Calu3 (cell line): ENCODE results near the gene ALKBH1. TPM values are rescaled to one million over a fixed set of nuclear protein-coding genes. Genes with fewer than 3 reads are reported as not detected.

Source experiments
- BruUV-seq: library from RNA; stranded (reverse); fragments of 400-500 nt; replicated peaks from 2 replicates; lab custom pipeline; 2021; lab: Mats Ljungman, UMichigan
- CTCF ChIA-PET: fragments of 300-600 bp; sonication (Branson Sonifier 250); formaldehyde crosslinking; loops from one replicate; lab custom pipeline; 2022; ENCODE audit warnings: antibody characterized with exemption; lab: Charles Lee
- DNase-seq: peaks from one replicate; pipeline ENCODE4 v3.0.0; 2022
- H3K27ac Mint-ChIP-seq: one replicate; pipeline ENCODE4 v1.8.0; 2022; ENCODE audit warnings: mixed read lengths; ENCODE audit not compliant: unreplicated experiment
- H3K27me3 Mint-ChIP-seq: one replicate; pipeline ENCODE4 v1.8.0; 2022; ENCODE audit warnings: mixed read lengths; ENCODE audit not compliant: unreplicated experiment
- H3K36me3 Mint-ChIP-seq: one replicate; pipeline ENCODE4 v1.8.0; 2022; ENCODE audit warnings: mild to moderate bottlenecking, moderate library complexity, mixed read lengths; ENCODE audit not compliant: insufficient read depth, unreplicated experiment
- H3K4me1 Mint-ChIP-seq: one replicate; pipeline ENCODE4 v1.8.0; 2022; ENCODE audit warnings: mild to moderate bottlenecking, low read depth, mixed read lengths; ENCODE audit not compliant: unreplicated experiment
- H3K4me3 Mint-ChIP-seq: one replicate; pipeline ENCODE4 v1.8.0; 2022; ENCODE audit warnings: mild to moderate bottlenecking, low read depth, moderate library complexity, mixed read lengths; ENCODE audit not compliant: unreplicated experiment
- H3K9me3 Mint-ChIP-seq: one replicate; pipeline ENCODE4 v1.8.0; 2022; ENCODE audit warnings: low read depth, mixed read lengths; ENCODE audit not compliant: unreplicated experiment
- intact Hi-C: fragments of 100-400 bp; cut with micrococcal nuclease; formaldehyde crosslinking; loops from one replicate; pipeline ENCODE4 v1.10.0; 2022; ENCODE audit not compliant: unreplicated experiment
- total RNA-seq: library from RNA; stranded (reverse); gene quantifications from 2 replicates; pipeline ENCODE4 v1.2.3, GENCODE V29; 2022
- TF ChIP-seq, protein P1 (sequence below): fragments of 200-600 bp; IDR thresholded peaks from one replicate; pipeline ENCODE4 v1.8.0; 2022; ENCODE audit warnings: antibody characterized with exemption; ENCODE audit not compliant: unreplicated experiment

Gene ALKBH1
- total RNA-seq, 1 experiment from 2014 or later = 12.8 TPM

GRCh38 chr14:77691259-77691658, 16.6 kb downstream of the ALKBH1 start:
- CTCF ChIA-PET = no interaction called here
- H3K9me3 Mint-ChIP-seq = no peaks in the 10 kb centered on the region
- no peaks in the 10 kb centered on the region for H3K4me1 Mint-ChIP-seq
- H3K4me3 Mint-ChIP-seq = no peak overlapping the region
- no peaks in the 10 kb centered on the region for H3K36me3 Mint-ChIP-seq
- H3K27ac Mint-ChIP-seq = no peak overlapping the region
- no TSS peak for BruUV-seq
- intact Hi-C loops = no loop called here
- no peaks in the 10 kb centered on the region for H3K27me3 Mint-ChIP-seq
- TF ChIP-seq, protein P1, sequence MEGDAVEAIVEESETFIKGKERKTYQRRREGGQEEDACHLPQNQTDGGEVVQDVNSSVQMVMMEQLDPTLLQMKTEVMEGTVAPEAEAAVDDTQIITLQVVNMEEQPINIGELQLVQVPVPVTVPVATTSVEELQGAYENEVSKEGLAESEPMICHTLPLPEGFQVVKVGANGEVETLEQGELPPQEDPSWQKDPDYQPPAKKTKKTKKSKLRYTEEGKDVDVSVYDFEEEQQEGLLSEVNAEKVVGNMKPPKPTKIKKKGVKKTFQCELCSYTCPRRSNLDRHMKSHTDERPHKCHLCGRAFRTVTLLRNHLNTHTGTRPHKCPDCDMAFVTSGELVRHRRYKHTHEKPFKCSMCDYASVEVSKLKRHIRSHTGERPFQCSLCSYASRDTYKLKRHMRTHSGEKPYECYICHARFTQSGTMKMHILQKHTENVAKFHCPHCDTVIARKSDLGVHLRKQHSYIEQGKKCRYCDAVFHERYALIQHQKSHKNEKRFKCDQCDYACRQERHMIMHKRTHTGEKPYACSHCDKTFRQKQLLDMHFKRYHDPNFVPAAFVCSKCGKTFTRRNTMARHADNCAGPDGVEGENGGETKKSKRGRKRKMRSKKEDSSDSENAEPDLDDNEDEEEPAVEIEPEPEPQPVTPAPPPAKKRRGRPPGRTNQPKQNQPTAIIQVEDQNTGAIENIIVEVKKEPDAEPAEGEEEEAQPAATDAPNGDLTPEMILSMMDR = no peak
- DNase-seq = no peak

GRCh38 chr14:77682158-77682553, 25.7 kb downstream of the ALKBH1 start:
- no peak for DNase-seq
- BruUV-seq = no TSS peak
- CTCF ChIA-PET = interaction anchor here (0.6 to 0.7 kb wide), 3 partner anchors 36 to 107 kb away, joined by 3 to 7 read pairs (median 3); no protein-coding TSS in a partner anchor
- no peaks in the 10 kb centered on the region for H3K27me3 Mint-ChIP-seq
- H3K36me3 Mint-ChIP-seq = peaks cover 19% of the 10 kb centered on the region
- TF ChIP-seq, protein P1 = no peak
- H3K27ac Mint-ChIP-seq = peak overlapping the region; percentile 24
- no peak overlapping the region for H3K4me3 Mint-ChIP-seq
- no peaks in the 10 kb centered on the region for H3K9me3 Mint-ChIP-seq
- intact Hi-C loops = no loop called here
- peaks cover 27% of the 10 kb centered on the region for H3K4me1 Mint-ChIP-seq

DNA sequence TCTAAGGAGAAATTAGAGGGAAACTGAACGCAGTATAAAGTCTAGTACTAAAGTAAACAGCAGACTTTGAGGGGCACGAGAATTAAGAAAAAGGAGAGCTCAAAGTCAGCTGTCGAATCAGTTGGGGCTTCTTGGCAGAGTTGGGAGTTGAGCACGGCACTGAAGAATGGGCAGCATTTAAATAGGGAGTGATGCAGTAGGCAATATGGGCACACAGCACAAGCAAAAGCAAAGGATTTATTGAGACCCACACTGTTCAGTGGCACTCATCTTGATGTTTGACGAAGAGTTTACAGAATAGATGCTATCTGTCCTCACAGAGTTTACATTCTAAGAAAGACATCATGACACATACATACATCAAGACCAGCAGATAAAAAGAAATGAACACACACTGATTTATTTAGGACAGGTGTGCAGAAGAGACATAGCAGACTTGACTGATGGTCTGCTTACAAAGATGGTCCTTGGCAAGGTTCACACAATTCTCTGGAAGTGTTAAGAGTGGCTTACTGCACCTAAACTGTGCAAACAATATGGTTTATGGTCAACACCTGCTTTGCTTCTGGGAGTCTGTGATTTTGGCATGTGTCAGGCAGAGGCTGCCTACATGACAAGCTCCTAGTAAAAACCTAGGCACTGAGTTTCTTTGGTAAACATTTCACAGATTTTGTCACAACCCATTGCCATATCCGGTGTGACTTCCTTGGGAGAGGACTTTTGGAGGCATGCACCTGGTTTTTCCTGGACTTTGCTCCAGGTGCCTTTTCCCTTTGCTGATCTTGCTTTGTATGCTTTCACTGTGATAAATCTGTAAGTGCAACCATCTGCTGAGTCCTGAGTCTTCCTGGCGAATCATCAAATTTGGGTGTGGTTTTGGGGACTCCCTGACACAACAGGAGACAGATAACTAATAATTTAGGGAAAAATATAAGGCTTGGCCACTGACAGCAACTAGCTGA, 26.3 kb downstream of the ALKBH1 start:
- Mint-ChIP-seq H3K36me3 (peaks cover 21% of the 10 kb centered on the region), H3K27ac (no peak overlapping the region)
- CTCF ChIA-PET = interaction anchor here (0.6 to 0.7 kb wide), 3 partner anchors 37 to 108 kb away, joined by 3 to 7 read pairs (median 3); no protein-coding TSS in a partner anchor

GRCh38 chr14:77674931-77675330, 32.9 kb downstream of the ALKBH1 start:
- TF ChIP-seq, protein P1 = no peak
- H3K36me3 Mint-ChIP-seq = peaks cover 12% of the 10 kb centered on the region
- DNase-seq = no peak
- H3K9me3 Mint-ChIP-seq = no peaks in the 10 kb centered on the region
- H3K4me1 Mint-ChIP-seq = no peaks in the 10 kb centered on the region
- intact Hi-C loops = no loop called here
- BruUV-seq = no TSS peak
- CTCF ChIA-PET = no interaction called here
- no peaks in the 10 kb centered on the region for H3K27me3 Mint-ChIP-seq
- H3K27ac Mint-ChIP-seq = no peak overlapping the region
- no peak overlapping the region for H3K4me3 Mint-ChIP-seq

More for the DNA sequence above, 26.3 kb downstream of the ALKBH1 start:
- Mint-ChIP-seq H3K27me3 (no peaks in the 10 kb centered on the region), H3K4me1 (peaks cover 27% of the 10 kb centered on the region), H3K9me3 (no peaks in the 10 kb centered on the region), H3K4me3 (no peak overlapping the region)
- intact Hi-C loops = no loop called here
- no TSS peak for BruUV-seq
- TF ChIP-seq, protein P1 = no peak
- DNase-seq = no peak
